ENCODE measurements around the gene LDB1.

Gene LDB1

DNA sequence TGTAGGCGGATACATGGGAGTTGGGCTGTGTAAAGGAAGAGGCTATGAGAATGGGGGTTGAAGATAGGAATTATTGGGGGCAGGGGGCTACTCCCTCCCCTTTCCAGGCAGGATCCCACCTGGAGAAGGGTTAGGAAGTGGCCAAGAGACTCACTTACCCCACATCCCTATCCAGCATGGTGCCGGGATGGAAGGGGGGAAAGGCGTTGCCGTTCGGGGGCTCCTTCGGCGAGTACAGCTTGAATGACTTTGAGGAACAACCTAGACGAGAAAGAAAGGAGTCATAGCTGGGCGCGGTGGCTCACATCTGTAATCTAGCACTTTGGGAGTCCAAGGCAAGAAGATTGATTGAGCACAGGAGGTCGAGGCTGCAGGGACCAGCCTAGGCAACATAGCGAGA lies 8.9 kb downstream of the LDB1 start:
- H3K9me3 Mint-ChIP-seq = no peaks in the 10 kb centered on the region

DNA sequence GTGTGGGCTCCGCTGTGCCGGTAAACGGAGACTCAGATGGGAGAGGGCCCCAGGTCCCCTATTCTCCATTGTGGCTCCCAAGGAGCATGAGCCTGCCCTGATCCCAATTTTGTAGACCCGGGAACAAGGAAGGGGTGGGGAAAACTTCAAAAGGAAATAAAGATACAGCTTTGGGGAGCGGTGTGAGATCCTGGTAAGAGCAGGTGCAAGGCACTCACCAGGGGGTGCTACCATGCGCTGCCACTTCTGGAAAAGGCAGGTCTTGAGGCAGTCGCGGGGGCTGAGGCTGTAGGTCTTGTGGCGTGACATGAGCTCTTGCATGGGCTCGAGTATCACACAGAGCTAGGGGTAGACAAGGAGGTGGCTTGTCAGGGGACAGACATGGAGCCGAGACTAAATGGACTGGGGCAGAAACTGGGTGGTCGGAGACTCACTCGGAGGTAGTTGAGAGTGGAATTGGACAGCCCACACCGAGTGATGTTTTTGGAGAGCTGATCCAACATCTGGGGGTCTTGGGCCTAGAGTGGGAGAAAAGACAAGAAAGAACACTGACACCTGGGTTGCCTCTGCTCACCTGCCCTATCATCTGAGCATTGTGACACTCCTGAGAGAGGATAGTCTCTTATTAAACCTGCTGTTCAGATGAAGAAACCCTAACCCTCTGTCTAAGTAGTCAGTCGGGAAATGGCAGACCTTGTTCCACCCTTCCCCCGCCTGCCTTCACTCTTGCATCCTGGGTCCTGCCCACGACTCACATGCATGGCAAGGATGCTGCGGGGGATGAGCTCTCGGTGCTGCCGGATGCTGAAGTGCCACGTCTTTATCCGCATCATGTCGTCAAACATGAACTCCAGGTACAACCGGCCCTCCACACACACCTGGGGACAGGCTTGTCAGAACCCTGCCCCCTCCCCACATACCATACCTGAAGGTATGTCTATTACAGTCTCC lies 10.7 kb downstream of the LDB1 start:
- no peaks in the 10 kb centered on the region for H3K9me3 Mint-ChIP-seq
- no peak for DNase-seq
- H3K27ac Mint-ChIP-seq = no peak overlapping the region
- peaks cover 30% of the 10 kb centered on the region for H3K4me1 Mint-ChIP-seq (ENCODE audit: low read depth)
- peaks cover 79% of the 10 kb centered on the region for H3K36me3 Mint-ChIP-seq (ENCODE audit: low read depth)
- no peaks in the 10 kb centered on the region for H3K27me3 Mint-ChIP-seq
- no peak overlapping the region for H3K4me3 Mint-ChIP-seq

More for the DNA sequence above, 8.9 kb downstream of the LDB1 start:
- Mint-ChIP-seq H3K4me1 (ENCODE audit: low read depth) (peaks cover 31% of the 10 kb centered on the region), H3K27ac (peak overlapping the region; percentile 44), H3K4me3 (no peak overlapping the region), H3K36me3 (ENCODE audit: low read depth) (peaks cover 73% of the 10 kb centered on the region), H3K27me3 (no peaks in the 10 kb centered on the region)
- no peak for DNase-seq

DNA sequence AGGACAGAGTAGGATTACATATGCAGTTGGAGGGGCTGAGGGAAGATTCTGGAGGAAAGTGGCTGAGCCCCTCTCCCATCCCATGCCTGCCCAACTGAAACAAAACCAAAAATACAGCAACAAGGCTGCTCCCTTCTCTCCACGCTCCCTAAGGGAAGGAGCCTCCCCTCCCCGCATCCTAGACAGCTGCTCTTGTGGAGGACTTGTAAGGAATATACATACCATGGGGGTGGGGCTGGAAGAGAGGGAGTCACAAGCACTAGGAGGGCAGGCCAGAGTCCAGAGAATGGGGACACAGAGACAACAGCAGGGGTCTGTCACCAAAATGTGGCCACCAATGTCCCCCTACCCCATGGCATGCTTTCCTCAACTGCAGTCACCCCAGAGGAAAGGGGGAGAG lies 13.2 kb downstream of the LDB1 start:
- Mint-ChIP-seq H3K4me1 (ENCODE audit: low read depth) (peaks cover 17% of the 10 kb centered on the region), H3K9me3 (no peaks in the 10 kb centered on the region), H3K36me3 (ENCODE audit: low read depth) (peaks cover 82% of the 10 kb centered on the region), H3K27ac (no peak overlapping the region), H3K27me3 (no peaks in the 10 kb centered on the region), H3K4me3 (no peak overlapping the region)
- DNase-seq = no peak

DNA sequence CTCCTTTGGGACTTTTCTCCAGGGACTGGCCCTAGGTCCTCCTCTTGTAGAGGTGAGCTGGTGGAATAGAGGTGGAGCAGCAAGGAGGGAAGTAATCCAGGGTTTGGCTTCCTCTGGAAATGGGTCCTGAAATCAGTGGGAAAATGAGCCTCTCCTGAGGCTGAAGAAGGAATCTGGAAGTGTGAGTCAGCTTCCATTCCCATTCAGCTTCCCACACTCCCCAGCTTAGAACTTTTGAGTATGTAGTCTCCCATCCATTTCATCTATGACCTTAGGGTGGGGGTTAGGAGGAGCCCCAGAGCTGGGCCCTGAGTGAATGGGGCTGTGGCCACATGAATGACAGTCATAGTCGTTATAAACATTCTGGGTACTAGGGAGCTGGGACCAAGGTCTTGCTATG lies 17.7 kb downstream of the LDB1 start:
- H3K27ac Mint-ChIP-seq = no peak overlapping the region
- H3K27me3 Mint-ChIP-seq = no peaks in the 10 kb centered on the region
- H3K9me3 Mint-ChIP-seq = no peaks in the 10 kb centered on the region
- peaks cover 14% of the 10 kb centered on the region for H3K4me1 Mint-ChIP-seq (ENCODE audit: low read depth)
- no peak for DNase-seq
- H3K36me3 Mint-ChIP-seq (ENCODE audit: low read depth) = peaks cover 60% of the 10 kb centered on the region
- H3K4me3 Mint-ChIP-seq = no peak overlapping the region

GRCh38 chr10:102101152-102101551 lies 19.0 kb downstream of the LDB1 start:
- Mint-ChIP-seq H3K27ac (no peak overlapping the region), H3K4me1 (ENCODE audit: low read depth) (peaks cover 13% of the 10 kb centered on the region), H3K27me3 (no peaks in the 10 kb centered on the region), H3K9me3 (no peaks in the 10 kb centered on the region), H3K36me3 (ENCODE audit: low read depth) (peaks cover 54% of the 10 kb centered on the region), H3K4me3 (no peak overlapping the region)
- DNase-seq = no peak

- Mint-ChIP-seq H3K9me3 (no peaks in the 10 kb centered on the region), H3K36me3 (ENCODE audit: low read depth) (peaks cover 32% of the 10 kb centered on the region), H3K27me3 (no peaks in the 10 kb centered on the region)
Observed at GRCh38 chr10:102096449-102096848, 23.7 kb downstream of the LDB1 start.

DNA sequence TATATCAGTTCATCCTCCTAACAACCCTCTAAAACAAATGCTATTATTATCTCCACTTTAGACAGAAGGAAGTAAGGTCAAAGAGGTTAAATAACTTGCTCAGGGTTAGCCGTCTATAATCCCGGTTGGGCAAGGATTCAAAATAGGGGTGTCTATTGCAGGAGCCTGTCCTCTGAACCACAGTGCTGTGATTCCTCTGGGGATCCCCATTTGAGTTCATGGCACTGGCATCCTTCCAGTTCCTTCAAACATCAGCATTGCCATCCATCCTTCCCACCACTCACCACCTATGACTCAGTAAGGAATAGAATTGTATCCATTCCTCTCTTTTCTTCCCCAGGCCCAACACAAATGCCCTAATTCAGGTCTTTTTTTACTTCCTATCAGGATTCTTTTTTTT lies 29.4 kb downstream of the LDB1 start:
- peaks cover 14% of the 10 kb centered on the region for H3K36me3 Mint-ChIP-seq (ENCODE audit: low read depth)
- no peak for DNase-seq
- no peaks in the 10 kb centered on the region for H3K27me3 Mint-ChIP-seq
- H3K27ac Mint-ChIP-seq = no peak overlapping the region
- H3K4me1 Mint-ChIP-seq (ENCODE audit: low read depth) = no peaks in the 10 kb centered on the region
- no peaks in the 10 kb centered on the region for H3K9me3 Mint-ChIP-seq
- H3K4me3 Mint-ChIP-seq = no peak overlapping the region

More at GRCh38 chr10:102096449-102096848, 23.7 kb downstream of the LDB1 start:
- Mint-ChIP-seq H3K27ac (no peak overlapping the region), H3K4me3 (no peak overlapping the region), H3K4me1 (ENCODE audit: low read depth) (no peaks in the 10 kb centered on the region)
- no peak for DNase-seq

- H3K4me1 Mint-ChIP-seq (ENCODE audit: low read depth) = no peaks in the 10 kb centered on the region
- no peaks in the 10 kb centered on the region for H3K27me3 Mint-ChIP-seq
- DNase-seq = no peak
- no peaks in the 10 kb centered on the region for H3K9me3 Mint-ChIP-seq
- H3K36me3 Mint-ChIP-seq (ENCODE audit: low read depth) = peaks cover 11% of the 10 kb centered on the region
- no peak overlapping the region for H3K27ac Mint-ChIP-seq
- no peak overlapping the region for H3K4me3 Mint-ChIP-seq
Observed at GRCh38 chr10:102086196-102086595, 34.0 kb downstream of the LDB1 start.

DNA sequence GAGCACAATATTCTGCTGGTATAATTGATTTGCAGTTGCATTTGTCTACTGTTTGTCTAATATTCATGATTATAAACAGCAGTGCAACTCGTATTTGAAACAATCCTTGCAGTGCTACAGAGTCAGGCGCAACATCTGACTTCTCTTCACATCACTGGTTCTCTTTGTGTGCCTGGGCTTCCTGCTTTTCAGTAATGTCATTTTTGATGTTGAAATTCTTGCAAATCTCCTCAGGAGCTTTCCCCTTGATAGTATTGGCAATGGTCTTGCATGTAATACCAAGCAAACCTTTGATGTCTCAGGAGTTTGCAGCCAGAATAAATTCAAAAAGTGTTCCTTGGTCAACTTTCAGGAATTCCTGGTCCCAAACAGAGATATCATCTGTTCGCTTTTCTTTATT lies 34.8 kb downstream of the LDB1 start:
- no peaks in the 10 kb centered on the region for H3K4me1 Mint-ChIP-seq (ENCODE audit: low read depth)
- H3K36me3 Mint-ChIP-seq (ENCODE audit: low read depth) = peaks cover 9% of the 10 kb centered on the region
- no peak overlapping the region for H3K4me3 Mint-ChIP-seq
- H3K27ac Mint-ChIP-seq = no peak overlapping the region
- no peaks in the 10 kb centered on the region for H3K27me3 Mint-ChIP-seq
- no peaks in the 10 kb centered on the region for H3K9me3 Mint-ChIP-seq
- DNase-seq = no peak

- no peak overlapping the region for H3K27ac Mint-ChIP-seq
- no peak for DNase-seq
- no peaks in the 10 kb centered on the region for H3K9me3 Mint-ChIP-seq
- no peak overlapping the region for H3K4me3 Mint-ChIP-seq
- H3K27me3 Mint-ChIP-seq = no peaks in the 10 kb centered on the region
- H3K36me3 Mint-ChIP-seq (ENCODE audit: low read depth) = peaks cover 6% of the 10 kb centered on the region
- H3K4me1 Mint-ChIP-seq (ENCODE audit: low read depth) = no peaks in the 10 kb centered on the region
Observed at GRCh38 chr10:102083541-102083940, 36.6 kb downstream of the LDB1 start.

DNA sequence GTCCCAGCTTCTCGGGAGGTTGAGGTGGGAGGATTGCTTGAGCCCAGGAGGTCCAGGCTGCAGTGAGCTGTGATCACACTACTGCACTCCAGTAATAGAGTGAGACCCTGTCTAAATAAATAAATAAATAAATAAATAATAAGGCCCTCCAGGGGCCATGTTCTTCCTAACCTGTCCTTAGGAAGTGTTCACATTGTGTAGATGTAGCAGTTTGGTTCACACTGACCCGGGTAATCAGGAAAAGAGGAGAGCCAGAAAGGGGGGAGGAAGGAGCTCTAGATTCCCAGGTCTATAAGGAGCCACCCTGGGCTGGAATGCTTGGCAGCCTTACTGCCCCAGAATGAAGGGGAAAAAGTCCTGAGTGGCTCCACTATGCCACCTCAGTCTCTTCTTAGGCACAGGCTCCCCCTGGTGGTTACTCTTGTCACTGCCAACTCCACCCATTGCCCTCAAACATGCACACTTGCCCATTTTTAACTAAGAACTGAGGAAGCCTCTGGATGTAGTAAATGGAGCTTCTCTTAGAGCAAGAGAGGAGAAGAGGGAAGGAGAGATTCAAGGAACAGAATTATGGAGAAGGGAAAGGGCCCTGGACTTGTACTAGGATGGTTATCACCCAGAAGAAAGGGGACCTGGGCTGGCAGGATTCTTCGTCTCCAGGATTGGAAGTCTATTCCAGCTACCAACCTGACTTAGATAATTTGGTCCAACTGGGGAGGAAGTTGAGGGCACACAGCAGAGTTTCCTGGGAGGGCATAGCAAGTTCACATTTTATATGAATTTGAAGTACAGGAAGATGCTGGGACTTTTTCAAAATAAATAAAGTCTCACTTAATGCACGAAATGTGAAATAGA lies 47.3 kb downstream of the LDB1 start:
- DNase-seq = peak; percentile 82
- Mint-ChIP-seq H3K27me3 (no peaks in the 10 kb centered on the region), H3K9me3 (no peaks in the 10 kb centered on the region), H3K27ac (no peak overlapping the region), H3K4me1 (ENCODE audit: low read depth) (peaks cover 8% of the 10 kb centered on the region), H3K36me3 (ENCODE audit: low read depth) (peaks cover 14% of the 10 kb centered on the region), H3K4me3 (no peak overlapping the region)

DNA sequence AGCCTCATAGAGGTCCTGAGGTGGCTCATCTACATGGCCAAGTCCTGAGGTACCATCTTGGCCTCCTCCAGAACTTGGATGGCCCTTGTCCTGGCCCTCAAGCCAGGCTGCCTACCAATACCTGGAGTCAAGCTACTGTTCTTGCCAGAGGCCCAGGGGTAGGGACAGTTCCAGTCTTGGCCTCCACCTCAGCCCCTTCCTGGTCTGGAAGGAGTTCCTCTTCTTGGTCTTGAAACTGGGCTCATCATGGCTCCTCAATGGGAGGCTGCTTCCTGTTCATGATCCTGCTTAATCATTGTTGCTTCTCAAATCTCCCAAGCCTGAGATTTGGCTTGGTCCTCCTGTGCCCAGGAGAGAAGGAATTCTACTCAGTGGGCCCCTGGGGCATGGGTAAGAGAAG lies 51.1 kb downstream of the LDB1 start:
- H3K27ac Mint-ChIP-seq = peak overlapping the region; percentile 86
- no peak overlapping the region for H3K4me3 Mint-ChIP-seq
- peaks cover 27% of the 10 kb centered on the region for H3K36me3 Mint-ChIP-seq (ENCODE audit: low read depth)
- peaks cover 33% of the 10 kb centered on the region for H3K4me1 Mint-ChIP-seq (ENCODE audit: low read depth)
- H3K27me3 Mint-ChIP-seq = no peaks in the 10 kb centered on the region
- H3K9me3 Mint-ChIP-seq = no peaks in the 10 kb centered on the region
- no peak for DNase-seq

DNA sequence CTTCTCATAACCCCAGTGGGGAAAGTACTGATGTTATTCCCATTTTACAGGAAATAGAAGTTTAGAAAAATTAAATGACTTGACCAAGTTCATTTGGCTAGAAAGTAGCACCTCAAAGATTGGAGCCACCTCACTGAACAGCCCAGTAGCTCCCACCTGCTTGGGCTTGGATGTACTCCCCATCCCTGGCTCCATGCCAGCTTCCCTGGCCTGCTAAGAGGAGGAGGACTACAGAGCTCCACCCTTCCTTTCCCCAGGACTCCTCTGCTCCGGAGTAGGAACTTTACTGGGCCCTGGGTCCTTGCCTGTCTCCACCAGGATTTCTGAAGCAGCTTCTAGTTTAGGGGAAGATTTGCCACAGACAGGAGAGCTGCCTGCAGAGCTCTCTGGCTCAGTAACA lies 52.0 kb downstream of the LDB1 start:
- DNase-seq = no peak
- peaks cover 34% of the 10 kb centered on the region for H3K4me1 Mint-ChIP-seq (ENCODE audit: low read depth)
- H3K27me3 Mint-ChIP-seq = no peaks in the 10 kb centered on the region
- H3K36me3 Mint-ChIP-seq (ENCODE audit: low read depth) = peaks cover 27% of the 10 kb centered on the region
- no peaks in the 10 kb centered on the region for H3K9me3 Mint-ChIP-seq
- H3K4me3 Mint-ChIP-seq = no peak overlapping the region
- H3K27ac Mint-ChIP-seq = peak overlapping the region; percentile 50

- no peaks in the 10 kb centered on the region for H3K27me3 Mint-ChIP-seq
- no peaks in the 10 kb centered on the region for H3K9me3 Mint-ChIP-seq
- H3K36me3 Mint-ChIP-seq (ENCODE audit: low read depth) = peaks cover 27% of the 10 kb centered on the region
- peak overlapping the region; percentile 71 for H3K27ac Mint-ChIP-seq
- peaks cover 34% of the 10 kb centered on the region for H3K4me1 Mint-ChIP-seq (ENCODE audit: low read depth)
- peak overlapping the region; percentile 43 for H3K4me3 Mint-ChIP-seq
- no peak for DNase-seq
Observed at GRCh38 chr10:102067091-102067916, 52.9 kb downstream of the LDB1 start.
